CD4-positive, alpha-beta T cell (primary cell): ENCODE data around the gene PTTG1IP2. TPM values are rescaled to one million over a fixed set of nuclear protein-coding genes. Genes with fewer than 3 reads are reported as not detected.
"Not testable (repeated sequence)": the region's sequence is repeated elsewhere in the genome, so short reads cannot be mapped to it uniquely, and the experiment has no call there.

Experiments
- ATAC-seq: fragments of 200-7000 bp; cut with Tn5 transposase; one replicate; pipeline ENCODE4 v1.10.0; 2022; ENCODE audit warnings: mild to moderate bottlenecking; ENCODE audit not compliant: poor library complexity
- CTCF ChIA-PET: fragments of 350-600 bp; sonication (Branson Sonifier 250); formaldehyde crosslinking; loops from one replicate; lab custom pipeline; 2021; ENCODE audit warnings: antibody characterized with exemption, inconsistent platforms; lab: Charles Lee
- POLR2A ChIA-PET: fragments of 350-600 bp; sonication (Branson Sonifier 250); formaldehyde crosslinking; loops from one replicate; lab custom pipeline; 2021; ENCODE audit warnings: antibody characterized with exemption, inconsistent platforms; lab: Charles Lee
- DNase-seq, 14 experiments: peaks; one replicate each; pipeline ENCODE4 v3.0.0-alpha.2; 2013 to 2020; ENCODE audit warnings: mixed read lengths in 2 of 14
- H3K27ac ChIP-seq, 2 donors: one replicate each; pipeline versions ENCODE4 v1.5.1 to v1.7.0; 2013; ENCODE audit warnings: low read length in 2 of 2, low read depth in 1 of 2, mild to moderate bottlenecking in 1 of 2
- H3K27me3 ChIP-seq, 2 experiments: 1 replicate in 1 of 2; 2 replicates in 1 of 2; pipeline versions ENCODE4 v1.6.1 to v1.7.0; 2013; ENCODE audit warnings: low read length in 2 of 2, control low read depth in 1 of 2, mild to moderate bottlenecking in 1 of 2, moderate library complexity in 1 of 2; ENCODE audit not compliant: insufficient read depth in 2 of 2, control insufficient read depth in 1 of 2
- H3K36me3 ChIP-seq: one replicate; pipeline ENCODE4 v1.6.1; 2013; ENCODE audit warnings: low read length, control low read depth; ENCODE audit not compliant: insufficient read depth
- H3K4me1 ChIP-seq: one replicate; pipeline ENCODE4 v1.6.1; 2013; ENCODE audit warnings: low read length, control low read depth; ENCODE audit not compliant: insufficient read depth
- H3K4me3 ChIP-seq: one replicate; pipeline ENCODE4 v1.5.1; 2013; ENCODE audit warnings: mild to moderate bottlenecking, low read length, moderate library complexity
- H3K9me3 ChIP-seq, 2 experiments: 1 replicate in 1 of 2; 2 replicates in 1 of 2; pipeline versions ENCODE4 v1.6.1 to v1.7.0; 2013; ENCODE audit warnings: low read length in 2 of 2, mild to moderate bottlenecking in 2 of 2, control low read depth in 1 of 2, moderate library complexity in 1 of 2; ENCODE audit not compliant: control insufficient read depth in 1 of 2, insufficient read depth in 1 of 2
- H3K27ac Mint-ChIP-seq: one replicate; pipeline ENCODE4 v1.8.0; 2020; ENCODE audit warnings: mixed read lengths
- H3K27me3 Mint-ChIP-seq: one replicate; pipeline ENCODE4 v1.8.0; 2021; ENCODE audit warnings: mixed read lengths
- H3K36me3 Mint-ChIP-seq: one replicate; pipeline ENCODE4 v1.8.0; 2021; ENCODE audit warnings: low read depth, mixed read lengths
- H3K4me1 Mint-ChIP-seq: one replicate; pipeline ENCODE4 v1.8.0; 2021; ENCODE audit warnings: low read depth, mixed read lengths
- H3K4me3 Mint-ChIP-seq: one replicate; pipeline ENCODE4 v1.8.0; 2020; ENCODE audit warnings: mild to moderate bottlenecking, mixed read lengths
- H3K9me3 Mint-ChIP-seq: one replicate; pipeline ENCODE4 v1.8.0; 2020; ENCODE audit warnings: mixed read lengths
- intact Hi-C, 2 experiments: fragments of 100-400 bp; cut with DNase I in 1 of 2; cut with micrococcal nuclease in 1 of 2; formaldehyde crosslinking; loops; one replicate each; pipeline versions ENCODE4 v1.15.1 to v1.9.0; 2023 to 2025; cut with DNase I, micrococcal nuclease
- total RNA-seq, 174 experiments: library from RNA in 2 of 174; stranded (reverse) in 2 of 174; gene quantifications; one replicate each; pipeline ENCODE4 v1.2.3 and lab custom pipeline; 2021 to 2026
- TF ChIP-seq, protein P1 (sequence below): fragments of 200-600 bp; IDR thresholded peaks from one replicate; pipeline ENCODE4 v1.8.0; 2022; ENCODE audit warnings: antibody characterized with exemption, mild to moderate bottlenecking

Gene PTTG1IP2
- total RNA-seq, 2 experiments from 2014 or later: not detected

DNA sequence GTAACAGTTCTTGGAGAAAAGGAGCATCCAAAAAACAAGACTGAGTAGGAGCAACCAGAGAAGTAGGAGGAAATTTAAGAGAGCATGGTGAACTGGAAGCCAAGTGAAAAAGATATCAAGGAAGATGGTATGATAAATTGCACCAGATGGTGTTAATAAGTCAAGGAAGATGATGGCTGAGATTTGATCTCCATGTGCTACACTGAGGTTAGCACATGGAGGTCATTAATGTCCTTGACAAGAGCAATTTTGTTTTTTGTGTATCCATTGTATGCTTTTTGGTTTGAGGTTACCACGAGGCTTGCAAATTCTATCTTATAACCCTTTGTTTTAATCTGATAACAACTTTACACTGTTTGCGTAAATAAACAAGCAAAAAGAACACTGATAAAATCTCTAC lies 11.3 kb upstream of the PTTG1IP2 start:
- H3K4me1 Mint-ChIP-seq: peaks cover 7% of the 10 kb centered on the region

DNA sequence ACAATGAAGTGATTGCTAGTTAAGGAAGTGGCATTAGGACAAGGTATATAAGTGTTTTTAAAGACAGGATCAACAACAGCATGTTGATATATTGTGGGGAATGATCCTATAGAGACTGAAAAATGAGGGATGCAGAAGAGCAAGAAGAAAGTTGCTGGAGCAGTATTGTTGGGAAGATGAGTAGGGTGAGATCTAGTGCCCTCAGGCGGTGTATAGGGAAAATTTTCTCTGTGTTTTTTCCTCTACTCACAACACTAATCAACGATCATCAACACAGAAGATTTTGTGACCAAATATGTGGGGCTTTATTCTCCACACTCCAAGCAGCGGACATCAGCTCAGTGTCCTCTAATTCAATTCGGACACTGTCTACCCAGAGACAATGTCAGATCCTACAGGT lies 9.6 kb upstream of the PTTG1IP2 start:
- TF ChIP-seq, protein P1, sequence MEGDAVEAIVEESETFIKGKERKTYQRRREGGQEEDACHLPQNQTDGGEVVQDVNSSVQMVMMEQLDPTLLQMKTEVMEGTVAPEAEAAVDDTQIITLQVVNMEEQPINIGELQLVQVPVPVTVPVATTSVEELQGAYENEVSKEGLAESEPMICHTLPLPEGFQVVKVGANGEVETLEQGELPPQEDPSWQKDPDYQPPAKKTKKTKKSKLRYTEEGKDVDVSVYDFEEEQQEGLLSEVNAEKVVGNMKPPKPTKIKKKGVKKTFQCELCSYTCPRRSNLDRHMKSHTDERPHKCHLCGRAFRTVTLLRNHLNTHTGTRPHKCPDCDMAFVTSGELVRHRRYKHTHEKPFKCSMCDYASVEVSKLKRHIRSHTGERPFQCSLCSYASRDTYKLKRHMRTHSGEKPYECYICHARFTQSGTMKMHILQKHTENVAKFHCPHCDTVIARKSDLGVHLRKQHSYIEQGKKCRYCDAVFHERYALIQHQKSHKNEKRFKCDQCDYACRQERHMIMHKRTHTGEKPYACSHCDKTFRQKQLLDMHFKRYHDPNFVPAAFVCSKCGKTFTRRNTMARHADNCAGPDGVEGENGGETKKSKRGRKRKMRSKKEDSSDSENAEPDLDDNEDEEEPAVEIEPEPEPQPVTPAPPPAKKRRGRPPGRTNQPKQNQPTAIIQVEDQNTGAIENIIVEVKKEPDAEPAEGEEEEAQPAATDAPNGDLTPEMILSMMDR: no peak
- ChIA-PET CTCF (no interaction called here), POLR2A (no interaction called here)
- Histone ChIP-seq H3K27me3 (no peaks in the 10 kb centered on the region), H3K9me3 (peaks cover 3 to 8% of the 10 kb centered on the region in 2 experiments), H3K4me1 (no peaks in the 10 kb centered on the region), H3K4me3 (no peak overlapping the region), H3K27ac (no peak overlapping the region), H3K36me3 (no peaks in the 10 kb centered on the region)
- no peak for DNase-seq
- Mint-ChIP-seq H3K36me3 (peaks cover 11% of the 10 kb centered on the region), H3K4me1 (peaks cover 16% of the 10 kb centered on the region), H3K9me3 (peaks cover 2% of the 10 kb centered on the region), H3K27me3 (peaks cover 7% of the 10 kb centered on the region), H3K27ac (no peak overlapping the region), H3K4me3 (no peak overlapping the region)
- ATAC-seq: no peak
- intact Hi-C loops: loop anchor here (10.0 kb wide), 2 partner anchors 575 to 1985 kb away; partner anchors contain the start of gene GATAD1 (in 1 of the 2)

More for the DNA sequence above, 11.3 kb upstream of the PTTG1IP2 start:
- ChIA-PET CTCF (no interaction called here), POLR2A (no interaction called here)
- H3K27me3 ChIP-seq: no peaks in the 10 kb centered on the region
- Mint-ChIP-seq H3K9me3 (no peaks in the 10 kb centered on the region), H3K27me3 (peaks cover 13% of the 10 kb centered on the region), H3K27ac (no peak overlapping the region), H3K4me3 (no peak overlapping the region), H3K36me3 (no peaks in the 10 kb centered on the region)
- no peak for ATAC-seq
- no peaks in the 10 kb centered on the region for H3K36me3 ChIP-seq
- no peak overlapping the region for H3K27ac ChIP-seq
- no peaks in the 10 kb centered on the region for H3K9me3 ChIP-seq
- no peak for DNase-seq
- intact Hi-C loops: loop anchor here (10.0 kb wide), 2 partner anchors 577 to 1987 kb away; partner anchors contain the start of gene GATAD1 (in 1 of the 2)
- H3K4me3 ChIP-seq: no peak overlapping the region
- H3K4me1 ChIP-seq: no peaks in the 10 kb centered on the region
- TF ChIP-seq, protein P1: no peak

DNA sequence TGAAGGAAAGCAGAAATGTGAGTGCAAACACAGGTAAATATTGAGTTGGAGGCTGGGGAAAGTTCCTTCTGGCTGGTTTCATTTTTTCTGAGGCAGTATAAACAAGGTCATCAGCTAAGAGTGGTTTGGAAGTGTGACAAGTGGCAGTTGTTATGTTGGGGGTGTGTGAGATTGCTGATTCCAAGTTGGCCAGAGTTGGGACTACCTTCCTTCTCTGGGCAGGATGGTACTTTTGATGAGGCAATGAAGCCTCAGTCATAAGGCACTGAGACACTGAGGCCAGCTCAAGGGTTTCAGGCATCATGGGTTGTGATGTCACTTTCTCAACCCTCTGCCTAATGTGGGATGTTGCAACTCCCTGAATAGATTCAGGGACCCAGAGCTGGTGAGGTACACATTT lies 8.2 kb upstream of the PTTG1IP2 start:
- Histone ChIP-seq H3K4me1 (no peaks in the 10 kb centered on the region), H3K4me3 (no peak overlapping the region), H3K36me3 (no peaks in the 10 kb centered on the region), H3K9me3 (peaks cover 3 to 8% of the 10 kb centered on the region in 2 experiments), H3K27ac (no peak overlapping the region), H3K27me3 (no peaks in the 10 kb centered on the region)
- ATAC-seq (no peak), DNase-seq (peak in 2 of 14 experiments; percentile 13 to 48)
- POLR2A ChIA-PET: no interaction called here
- Mint-ChIP-seq H3K9me3 (peaks cover 7% of the 10 kb centered on the region), H3K4me3 (no peak overlapping the region), H3K4me1 (peaks cover 10% of the 10 kb centered on the region), H3K27ac (no peak overlapping the region), H3K27me3 (no peaks in the 10 kb centered on the region), H3K36me3 (peaks cover 23% of the 10 kb centered on the region)
- TF ChIP-seq, protein P1: no peak
- CTCF ChIA-PET: no interaction called here
- intact Hi-C loops: no loop called here

DNA sequence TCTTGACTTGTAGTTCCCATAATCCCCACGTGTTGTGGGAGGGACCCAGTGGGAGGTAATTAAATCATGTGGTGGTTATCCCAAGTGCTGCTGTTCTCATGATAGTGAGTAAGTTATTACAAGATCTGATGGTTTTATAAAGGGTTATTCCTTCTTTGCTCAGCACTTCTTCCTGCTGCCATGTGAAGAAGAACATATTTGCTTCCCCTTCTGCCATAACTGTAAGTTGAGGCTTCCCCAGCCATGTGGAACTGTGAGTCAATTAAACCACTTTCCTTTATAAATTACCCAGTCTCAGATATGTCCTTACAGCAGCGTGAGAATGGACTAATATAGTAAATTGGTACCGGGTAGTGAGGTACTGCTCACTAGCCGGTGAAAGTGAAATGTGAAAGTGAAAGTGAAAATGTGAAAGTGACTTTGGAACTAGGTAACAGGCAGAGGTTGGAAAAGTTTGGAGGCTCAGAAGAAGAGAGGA lies 6.2 kb upstream of the PTTG1IP2 start:
- H3K4me3 ChIP-seq: peak overlapping the region; percentile 48
- H3K9me3 Mint-ChIP-seq, H3K27me3 ChIP-seq, H3K4me1 Mint-ChIP-seq, H3K9me3 ChIP-seq, CTCF ChIA-PET, H3K36me3 ChIP-seq, H3K27ac ChIP-seq, intact Hi-C loops, H3K4me1 ChIP-seq, POLR2A ChIA-PET, H3K27me3 Mint-ChIP-seq: not testable (repeated sequence)
- Mint-ChIP-seq H3K36me3 (peaks cover 23% of the 10 kb centered on the region), H3K27ac (peak overlapping the region; percentile 18), H3K4me3 (peak overlapping the region; percentile 76)
- ATAC-seq: peak; percentile 63
- DNase-seq: peak in 3 of 14 experiments; percentile 51 to 66 (median 53)
